Measurements from ENCODE around the gene ERCC8. TPM values are rescaled to one million over a fixed set of nuclear protein-coding genes. Genes with fewer than 3 reads are reported as not detected.

Gene ERCC8
- total and polyA plus RNA-seq, 10 of the 15 experiments (the other 5 are each of a cell fraction or from before 2014, with no cell fraction given): 10.4 to 31.2 (median 16.4) TPM

GRCh38 chr5:60896991-60897390 is 47.9 kb downstream of the ERCC8 start (continued):
- TF ChIP-seq, protein P1, sequence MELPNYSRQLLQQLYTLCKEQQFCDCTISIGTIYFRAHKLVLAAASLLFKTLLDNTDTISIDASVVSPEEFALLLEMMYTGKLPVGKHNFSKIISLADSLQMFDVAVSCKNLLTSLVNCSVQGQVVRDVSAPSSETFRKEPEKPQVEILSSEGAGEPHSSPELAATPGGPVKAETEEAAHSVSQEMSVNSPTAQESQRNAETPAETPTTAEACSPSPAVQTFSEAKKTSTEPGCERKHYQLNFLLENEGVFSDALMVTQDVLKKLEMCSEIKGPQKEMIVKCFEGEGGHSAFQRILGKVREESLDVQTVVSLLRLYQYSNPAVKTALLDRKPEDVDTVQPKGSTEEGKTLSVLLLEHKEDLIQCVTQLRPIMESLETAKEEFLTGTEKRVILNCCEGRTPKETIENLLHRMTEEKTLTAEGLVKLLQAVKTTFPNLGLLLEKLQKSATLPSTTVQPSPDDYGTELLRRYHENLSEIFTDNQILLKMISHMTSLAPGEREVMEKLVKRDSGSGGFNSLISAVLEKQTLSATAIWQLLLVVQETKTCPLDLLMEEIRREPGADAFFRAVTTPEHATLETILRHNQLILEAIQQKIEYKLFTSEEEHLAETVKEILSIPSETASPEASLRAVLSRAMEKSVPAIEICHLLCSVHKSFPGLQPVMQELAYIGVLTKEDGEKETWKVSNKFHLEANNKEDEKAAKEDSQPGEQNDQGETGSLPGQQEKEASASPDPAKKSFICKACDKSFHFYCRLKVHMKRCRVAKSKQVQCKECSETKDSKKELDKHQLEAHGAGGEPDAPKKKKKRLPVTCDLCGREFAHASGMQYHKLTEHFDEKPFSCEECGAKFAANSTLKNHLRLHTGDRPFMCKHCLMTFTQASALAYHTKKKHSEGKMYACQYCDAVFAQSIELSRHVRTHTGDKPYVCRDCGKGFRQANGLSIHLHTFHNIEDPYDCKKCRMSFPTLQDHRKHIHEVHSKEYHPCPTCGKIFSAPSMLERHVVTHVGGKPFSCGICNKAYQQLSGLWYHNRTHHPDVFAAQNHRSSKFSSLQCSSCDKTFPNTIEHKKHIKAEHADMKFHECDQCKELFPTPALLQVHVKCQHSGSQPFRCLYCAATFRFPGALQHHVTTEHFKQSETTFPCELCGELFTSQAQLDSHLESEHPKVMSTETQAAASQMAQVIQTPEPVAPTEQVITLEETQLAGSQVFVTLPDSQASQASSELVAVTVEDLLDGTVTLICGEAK (IDR thresholded peaks at IDR 0.05; ENCODE audit: borderline replicate concordance): no peak
- TF ChIP-seq PAX5 (IDR thresholded peaks at IDR 0.05; ENCODE audit: borderline replicate concordance, low read depth, low read length): no peak
- no peak for TF ChIP-seq IRF4 (IDR thresholded peaks at IDR 0.05; ENCODE audit: low read depth, low read length)

DNA sequence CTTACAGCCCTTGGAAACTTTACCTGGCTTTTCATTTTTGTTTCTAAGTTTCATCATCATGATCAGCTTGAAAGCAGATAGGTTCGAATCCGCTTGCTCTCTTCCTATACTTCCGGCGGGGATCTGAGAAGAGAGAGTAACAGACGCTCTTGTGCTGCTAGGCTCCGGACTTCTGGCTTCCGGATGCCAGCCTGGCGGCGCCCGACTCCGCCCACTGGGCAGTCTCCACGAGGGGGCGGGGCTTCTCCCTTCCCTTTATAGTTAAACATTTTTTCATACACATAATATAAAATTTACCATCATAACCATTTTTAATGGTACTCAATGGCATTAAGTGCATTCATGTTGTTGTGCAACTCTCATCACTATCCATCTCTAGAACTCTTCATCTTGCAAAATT is 51.3 kb downstream of the ERCC8 start:
- in situ Hi-C loops (cut with MboI): no loop called here
- no peaks in the 10 kb centered on the region for H3K4me1 ChIP-seq (ENCODE audit: control insufficient read depth, insufficient read depth, low read length)
- intact Hi-C loops (cut with micrococcal nuclease; ENCODE audit: unreplicated experiment): no loop called here
- DNase-seq (ENCODE audit: low read depth, low spot score) (no peak), FAIRE-seq (no peak), ATAC-seq (no peak)
- no peak overlapping the region for H3K27ac ChIP-seq (ENCODE audit: control insufficient read depth, insufficient read depth)
- ChIA-PET POLR2A (interaction anchor here (0.7 kb wide), 1 partner anchor 466 kb away, joined by 4 read pairs; no protein-coding TSS in a partner anchor), RAD21 (ENCODE audit: unreplicated experiment) (no interaction called here), CTCF (interaction anchor here (0.5 to 1.9 kb wide), 2 partner anchors 10 to 23 kb away, joined by 3 to 6 read pairs; no protein-coding TSS in a partner anchor), SMC1A (ENCODE audit: uncharacterized antibody, unreplicated experiment) (no interaction called here)
- no peak overlapping the region for H3K9ac ChIP-seq (ENCODE audit: control insufficient read depth, insufficient read depth, low read length)
- no peak overlapping the region for H2AFZ ChIP-seq (ENCODE audit: control insufficient read depth, low read depth, low read length)
- no peaks in the 10 kb centered on the region for H3K27me3 ChIP-seq (replicated peaks in 1 of 2; ENCODE audit: control insufficient read depth in 2 of 2, insufficient read depth in 2 of 2, low read length in 1 of 2)
- no peak overlapping the region for H3K4me3 ChIP-seq
- no peak overlapping the region for H3K4me2 ChIP-seq (ENCODE audit: control insufficient read depth, insufficient read depth)
- H4K20me1 ChIP-seq (ENCODE audit: control insufficient read depth, insufficient read depth): no peaks in the 10 kb centered on the region
- 97% methylated on average over 13 of the region's 13 CpGs for WGBS (ENCODE audit: insufficient coverage, insufficient replicate concordance, low lambda C conversion rate, missing lambda C conversion rate)
- no peaks in the 10 kb centered on the region; a peak in 1 of 4 replicates for H3K36me3 ChIP-seq (ENCODE audit: control insufficient read depth in 2 of 2, insufficient read depth in 2 of 2, low read length in 1 of 2)
- H3K9me3 ChIP-seq (replicated peaks; ENCODE audit: control insufficient read depth, insufficient read depth, low read length): no peaks in the 10 kb centered on the region
- no peaks in the 10 kb centered on the region for H3K79me2 ChIP-seq (ENCODE audit: control insufficient read depth, insufficient read depth, low read length)
- no TSS peak for BruUV-seq (replicated peaks)
- TF ChIP-seq ZNF24 (IDR thresholded peaks at IDR 0.05) (no peak), MYC (IDR thresholded peaks at IDR 0.05; ENCODE audit: insufficient read depth, insufficient read length, insufficient replicate concordance, low read length, severe bottlenecking) (no peak), ZNF217 (IDR thresholded peaks at IDR 0.05) (no peak), IRF4 (IDR thresholded peaks at IDR 0.05; ENCODE audit: low read depth, low read length) (no peak), LARP7 (IDR thresholded peaks at IDR 0.05) (no peak), GATAD2B (conservative IDR thresholded peaks at IDR 0.05; ENCODE audit: low read depth) (no peak), CBFB (IDR thresholded peaks at IDR 0.05; ENCODE audit: low read depth) (no peak), NFXL1 (IDR thresholded peaks at IDR 0.05; ENCODE audit: borderline replicate concordance) (no peak), YY1 (IDR thresholded peaks at IDR 0.05; ENCODE audit: low read depth, low read length) (no peak), NFIC (IDR thresholded peaks at IDR 0.05; ENCODE audit: low read depth, low read length) (no peak), MTA2 (IDR thresholded peaks at IDR 0.05; ENCODE audit: low read depth) (no peak), JUNB (IDR thresholded peaks at IDR 0.05) (no peak), ELK1 (IDR thresholded peaks at IDR 0.05; ENCODE audit: low read depth, low read length) (no peak), IKZF1 (conservative IDR thresholded peaks at IDR 0.05) (no peak), SUPT20H (IDR thresholded peaks at IDR 0.05; ENCODE audit: borderline replicate concordance, control insufficient read depth, low read depth, low read length) (no peak), KDM1A (IDR thresholded peaks at IDR 0.05; ENCODE audit: borderline replicate concordance) (no peak), SMAD1 (IDR thresholded peaks at IDR 0.05; ENCODE audit: low read depth, partially characterized antibody) (no peak)
- TF ChIP-seq, protein P2, sequence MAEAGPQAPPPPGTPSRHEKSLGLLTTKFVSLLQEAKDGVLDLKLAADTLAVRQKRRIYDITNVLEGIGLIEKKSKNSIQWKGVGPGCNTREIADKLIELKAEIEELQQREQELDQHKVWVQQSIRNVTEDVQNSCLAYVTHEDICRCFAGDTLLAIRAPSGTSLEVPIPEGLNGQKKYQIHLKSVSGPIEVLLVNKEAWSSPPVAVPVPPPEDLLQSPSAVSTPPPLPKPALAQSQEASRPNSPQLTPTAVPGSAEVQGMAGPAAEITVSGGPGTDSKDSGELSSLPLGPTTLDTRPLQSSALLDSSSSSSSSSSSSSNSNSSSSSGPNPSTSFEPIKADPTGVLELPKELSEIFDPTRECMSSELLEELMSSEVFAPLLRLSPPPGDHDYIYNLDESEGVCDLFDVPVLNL (IDR thresholded peaks at IDR 0.05; ENCODE audit: low read depth, low read length): no peak
